ENCODE measurements around the gene ARMC5. TPM values are rescaled to one million over a fixed set of nuclear protein-coding genes. Genes with fewer than 3 reads are reported as not detected.

Gene ARMC5
- total RNA-seq, 1 experiment from 2014 or later = 11.8 TPM

GRCh38 chr16:31427441-31428278 lies 31.6 kb upstream of the ARMC5 start:
- no peak overlapping the region for H3K27ac ChIP-seq (ENCODE audit: low read depth, low read length)
- ChIA-PET CTCF (no interaction called here), POLR2A (no interaction called here), RAD21 (ENCODE audit: low non-redundant PET in 1 of 2, low total read pairs in 2 of 2, uncharacterized antibody in 2 of 2, unreplicated experiment in 2 of 2) (interaction anchor here in 1 of 2 experiments (0.5 kb wide), 1 partner anchor 22 kb away, joined by 8 read pairs; no protein-coding TSS in a partner anchor)
- no peak overlapping the region for H3K4me2 ChIP-seq (ENCODE audit: low read length)
- DNase-seq (ENCODE audit: low read depth, low spot score) = no peak
- H3K9me2 ChIP-seq (ENCODE audit: insufficient read depth) = no peaks in the 10 kb centered on the region
- H4K20me1 ChIP-seq (ENCODE audit: insufficient read depth) = no peaks in the 10 kb centered on the region
- no peaks in the 10 kb centered on the region for H3K79me2 ChIP-seq (ENCODE audit: insufficient read depth, low read length)
- H3K9ac ChIP-seq (ENCODE audit: low read length) = no peak overlapping the region
- intact Hi-C loops (cut with micrococcal nuclease) = no loop called here
- H2AFZ ChIP-seq (ENCODE audit: low read depth, low read length, poor library complexity, severe bottlenecking) = no peak overlapping the region
- H3K27me3 ChIP-seq (ENCODE audit: insufficient read depth, low read length) = 0 out of 2 replicates have a peak, but pooled peaks cover 7% of the 10 kb centered on the region
- no peak overlapping the region for H3K4me3 ChIP-seq (replicated peaks in 1 of 2; ENCODE audit: low read depth in 1 of 2, low read length in 2 of 2)
- TF ChIP-seq, protein P1, sequence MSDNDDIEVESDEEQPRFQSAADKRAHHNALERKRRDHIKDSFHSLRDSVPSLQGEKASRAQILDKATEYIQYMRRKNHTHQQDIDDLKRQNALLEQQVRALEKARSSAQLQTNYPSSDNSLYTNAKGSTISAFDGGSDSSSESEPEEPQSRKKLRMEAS (IDR thresholded peaks at IDR 0.05) = no peak
- TF ChIP-seq POLR2AphosphoS5 (IDR thresholded peaks at IDR 0.05; ENCODE audit: low read depth, low read length) (no peak), CBX3 (IDR thresholded peaks at IDR 0.05; ENCODE audit: low read depth) (no peak), CEBPB (IDR thresholded peaks at IDR 0.05; ENCODE audit: low read depth) (no peak), RAD21 (IDR thresholded peaks at IDR 0.05; ENCODE audit: low read depth) (no peak), ZFX (IDR thresholded peaks at IDR 0.05) (no peak), EZH2 (IDR thresholded peaks at IDR 0.05) (no peak), JUND (IDR thresholded peaks at IDR 0.05) (no peak)
- no peaks in the 10 kb centered on the region for H3K36me3 ChIP-seq (ENCODE audit: control insufficient read depth in 1 of 2, insufficient read depth in 2 of 2, low read length in 2 of 2)
- no peaks in the 10 kb centered on the region for H3K4me1 ChIP-seq (ENCODE audit: control insufficient read depth in 1 of 2, insufficient read depth in 2 of 2, low read length in 2 of 2)
- no peaks in the 10 kb centered on the region for H3K9me3 ChIP-seq (ENCODE audit: control insufficient read depth in 1 of 2, insufficient read depth in 1 of 2, low read depth in 1 of 2, low read length in 2 of 2)
- no TSS peak for BruUV-seq (replicated peaks)
- no peak for ATAC-seq

- H3K36me3 ChIP-seq (ENCODE audit: control insufficient read depth in 1 of 2, insufficient read depth in 2 of 2, low read length in 2 of 2) = no peaks in the 10 kb centered on the region
- no peaks in the 10 kb centered on the region for H4K20me1 ChIP-seq (ENCODE audit: insufficient read depth)
- H3K4me3 ChIP-seq (replicated peaks in 1 of 2; ENCODE audit: low read depth in 1 of 2, low read length in 2 of 2) = no peak within 1 kb of the TSS
- no peak for ATAC-seq
- no peaks in the 10 kb centered on the region for H3K9me2 ChIP-seq (ENCODE audit: insufficient read depth)
- DNase-seq (ENCODE audit: low read depth, low spot score) = no peak
- H3K27me3 ChIP-seq (ENCODE audit: insufficient read depth, low read length) = 0 out of 2 replicates have a peak, but pooled peaks cover 6% of the 10 kb centered on the region
- H3K9ac ChIP-seq (ENCODE audit: low read length) = no peak within 1 kb of the TSS
- H2AFZ ChIP-seq (ENCODE audit: low read depth, low read length, poor library complexity, severe bottlenecking) = no peak within 1 kb of the TSS
- ChIA-PET CTCF (interaction anchor here (1.5 kb wide), 1 partner anchor 475 kb away, joined by 3 read pairs; no protein-coding TSS in a partner anchor), RAD21 (ENCODE audit: low non-redundant PET in 1 of 2, low total read pairs in 2 of 2, uncharacterized antibody in 2 of 2, unreplicated experiment in 2 of 2) (interaction anchor here in 1 of 2 experiments (0.5 kb wide), 1 partner anchor 21 kb away, joined by 8 read pairs; no protein-coding TSS in a partner anchor), POLR2A (no interaction called here)
- no TSS peak for BruUV-seq (replicated peaks)
- no peak within 1 kb of the TSS for H3K27ac ChIP-seq (ENCODE audit: low read depth, low read length)
- no peaks in the 10 kb centered on the region for H3K9me3 ChIP-seq (ENCODE audit: control insufficient read depth in 1 of 2, insufficient read depth in 1 of 2, low read depth in 1 of 2, low read length in 2 of 2)
- intact Hi-C loops (cut with micrococcal nuclease) = no loop called here
- no peaks in the 10 kb centered on the region for H3K4me1 ChIP-seq (ENCODE audit: control insufficient read depth in 1 of 2, insufficient read depth in 2 of 2, low read length in 2 of 2)
- no peak within 1 kb of the TSS for H3K4me2 ChIP-seq (ENCODE audit: low read length)
- no peaks in the 10 kb centered on the region for H3K79me2 ChIP-seq (ENCODE audit: insufficient read depth, low read length)
- TF ChIP-seq, protein P1 (IDR thresholded peaks at IDR 0.05) = no peak
- TF ChIP-seq CBX3 (IDR thresholded peaks at IDR 0.05; ENCODE audit: low read depth) (no peak), SIN3A (IDR thresholded peaks at IDR 0.05; ENCODE audit: low read depth) (no peak), FOSL1 (IDR thresholded peaks at IDR 0.05; ENCODE audit: low read depth) (no peak), CEBPB (IDR thresholded peaks at IDR 0.05; ENCODE audit: low read depth) (no peak), JUND (IDR thresholded peaks at IDR 0.05) (no peak), ZFX (IDR thresholded peaks at IDR 0.05) (no peak), EZH2 (IDR thresholded peaks at IDR 0.05) (no peak), ZNF274 (IDR thresholded peaks at IDR 0.05; ENCODE audit: low read depth, low read length) (no peak), EGR1 (IDR thresholded peaks at IDR 0.05; ENCODE audit: low read depth) (no peak), SRF (IDR thresholded peaks at IDR 0.05; ENCODE audit: low read depth) (no peak), ELF1 (IDR thresholded peaks at IDR 0.05; ENCODE audit: borderline replicate concordance, low read depth) (no peak), CTCF (IDR thresholded peaks at IDR 0.05 in 2 of 3, conservative IDR thresholded peaks at IDR 0.05 in 1 of 3; ENCODE audit: borderline replicate concordance in 1 of 3, insufficient read depth in 1 of 3, low read depth in 2 of 3, low read length in 2 of 3) (no peak), RAD21 (IDR thresholded peaks at IDR 0.05; ENCODE audit: low read depth) (no peak), ATF3 (IDR thresholded peaks at IDR 0.05) (no peak), YY1 (IDR thresholded peaks at IDR 0.05; ENCODE audit: extremely low read depth, insufficient replicate concordance, low read depth, low read length) (no peak)
These were observed 31.1 kb upstream of the ARMC5 start, which contains the start of gene COX6A2 for GRCh38 chr16:31428279-31428597. Gene COX6A2 (minus strand): TSS chr16:31428360. CDS start chr16:31428325, 35 bp downstream.

All from HCT116 (cell line).